Mucosa of rectum (tissue), 2 donors: ENCODE results near the gene CYP3A4.
"Not testable (repeated sequence)": the region's sequence is repeated elsewhere in the genome, so short reads cannot be mapped to it uniquely, and the experiment has no call there.

Source experiments
- H3K27ac ChIP-seq, 2 donors: one replicate each; pipeline ENCODE4 v1.7.0; 2013; ENCODE audit warnings: inconsistent platforms in 2 of 2, low read depth in 2 of 2, low read length in 2 of 2
- H3K27me3 ChIP-seq, 2 donors: one replicate each; pipeline ENCODE4 v1.7.0; 2013; ENCODE audit warnings: low read length in 2 of 2; ENCODE audit not compliant: control insufficient read depth in 2 of 2, insufficient read depth in 2 of 2
- H3K36me3 ChIP-seq, 2 donors: one replicate each; pipeline ENCODE4 v1.7.0; 2013; ENCODE audit warnings: low read length in 2 of 2; ENCODE audit not compliant: control insufficient read depth in 2 of 2, insufficient read depth in 2 of 2
- H3K4me1 ChIP-seq, 2 donors: one replicate each; pipeline ENCODE4 v1.7.0; 2013; ENCODE audit warnings: low read length in 2 of 2, mild to moderate bottlenecking in 1 of 2; ENCODE audit not compliant: control insufficient read depth in 2 of 2, insufficient read depth in 2 of 2
- H3K4me3 ChIP-seq, 2 donors: one replicate each; pipeline ENCODE4 v1.7.0; 2013; ENCODE audit warnings: low read length in 2 of 2
- H3K9ac ChIP-seq, 2 donors: one replicate each; pipeline ENCODE4 v1.7.0; 2013; ENCODE audit warnings: low read length in 2 of 2, low read depth in 1 of 2, mild to moderate bottlenecking in 1 of 2
- H3K9me3 ChIP-seq, 2 donors: one replicate each; pipeline ENCODE4 v1.7.0; 2013; ENCODE audit warnings: low read length in 2 of 2; ENCODE audit not compliant: control insufficient read depth in 2 of 2
- donor health status: healthy.
- donor health status: Normal muscosa, but diverticular disease.

Gene CYP3A4

DNA sequence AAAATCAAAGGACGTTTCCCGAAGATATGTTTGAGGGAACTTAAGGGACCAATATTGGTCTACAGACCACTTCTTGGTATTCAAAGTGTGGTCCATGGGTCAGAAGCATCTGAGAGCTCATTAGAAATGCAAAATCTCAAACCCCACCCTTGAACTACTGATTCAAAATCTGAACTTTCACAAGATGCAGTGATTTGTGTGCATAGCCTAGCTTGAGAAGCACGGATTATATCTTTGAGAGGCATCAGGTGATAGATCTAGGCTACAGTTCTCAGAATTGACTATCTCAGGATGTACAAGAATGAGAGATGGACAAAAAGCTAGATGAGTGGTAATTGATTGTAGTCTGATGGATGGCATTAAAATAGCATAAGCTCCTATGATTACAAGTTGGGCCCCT, 19.5 kb downstream of the CYP3A4 start:
- H3K27ac ChIP-seq, result no peak overlapping the region
- H3K27me3 ChIP-seq, result no peaks in the 10 kb centered on the region
- no peak overlapping the region for H3K4me3 ChIP-seq
- no peaks in the 10 kb centered on the region for H3K36me3 ChIP-seq
- H3K9me3 ChIP-seq, result no peaks in the 10 kb centered on the region
- no peaks in the 10 kb centered on the region for H3K4me1 ChIP-seq
- no peak overlapping the region for H3K9ac ChIP-seq

DNA sequence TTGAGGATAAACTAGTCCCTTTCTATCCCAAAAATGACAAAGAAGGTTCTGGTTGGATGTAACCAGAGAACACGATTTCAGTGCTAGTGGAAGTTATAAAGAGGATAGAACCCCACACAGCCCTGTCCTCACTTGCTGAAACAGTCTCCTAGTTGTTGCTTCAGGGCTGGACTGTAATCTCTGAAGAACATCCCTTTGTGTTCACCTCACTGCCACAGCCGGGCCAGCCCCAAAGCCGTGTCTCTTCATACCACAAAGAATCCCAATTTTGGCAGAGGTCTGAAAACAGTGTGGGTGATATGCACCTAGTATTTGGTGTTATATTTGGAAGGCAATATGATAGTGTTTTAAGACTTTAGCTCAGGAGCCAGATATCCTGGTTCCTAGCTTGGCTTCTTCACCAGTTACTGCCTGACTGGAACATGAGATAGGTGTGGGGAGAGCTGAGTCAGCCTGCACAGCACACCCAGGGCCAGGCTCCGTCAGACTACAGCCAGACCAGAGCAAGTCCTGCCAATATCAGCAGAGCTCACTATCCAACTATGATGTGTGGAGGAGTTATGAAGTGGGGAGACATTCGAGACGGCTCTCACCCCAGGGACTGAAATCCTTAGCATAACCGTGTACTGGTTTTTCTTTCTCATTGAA, 21.2 kb downstream of the CYP3A4 start:
- Histone ChIP-seq H3K4me1 (no peaks in the 10 kb centered on the region), H3K9me3 (no peaks in the 10 kb centered on the region), H3K36me3 (no peaks in the 10 kb centered on the region), H3K9ac (no peak overlapping the region), H3K27ac (no peak overlapping the region), H3K27me3 (no peaks in the 10 kb centered on the region), H3K4me3 (no peak overlapping the region)

DNA sequence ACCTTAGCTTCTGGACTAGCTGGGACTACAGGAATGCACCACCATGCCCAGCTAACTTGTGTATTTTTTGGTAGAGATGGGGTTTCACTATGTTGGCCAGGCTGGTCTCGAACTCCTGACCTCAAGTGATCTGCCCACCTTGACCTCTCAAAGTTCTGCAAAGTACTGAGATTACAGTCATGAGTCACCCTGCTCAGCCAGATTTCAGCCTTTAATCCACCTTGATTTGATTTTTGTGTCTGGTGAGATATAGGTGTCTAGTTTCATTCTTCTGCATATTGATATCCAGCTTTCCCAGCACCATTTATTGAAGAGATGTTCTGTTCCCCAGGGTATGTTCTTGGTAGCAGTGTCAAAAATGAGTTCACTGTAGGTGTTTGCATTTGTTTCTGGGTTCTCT, 28.9 kb downstream of the CYP3A4 start:
- Histone ChIP-seq H3K9ac (no peak overlapping the region), H3K9me3 (no peaks in the 10 kb centered on the region), H3K27ac (no peak overlapping the region), H3K36me3 (no peaks in the 10 kb centered on the region), H3K4me1 (peaks cover 7% of the 10 kb centered on the region in 2 donors), H3K4me3 (no peak overlapping the region), H3K27me3 (no peaks in the 10 kb centered on the region)

DNA sequence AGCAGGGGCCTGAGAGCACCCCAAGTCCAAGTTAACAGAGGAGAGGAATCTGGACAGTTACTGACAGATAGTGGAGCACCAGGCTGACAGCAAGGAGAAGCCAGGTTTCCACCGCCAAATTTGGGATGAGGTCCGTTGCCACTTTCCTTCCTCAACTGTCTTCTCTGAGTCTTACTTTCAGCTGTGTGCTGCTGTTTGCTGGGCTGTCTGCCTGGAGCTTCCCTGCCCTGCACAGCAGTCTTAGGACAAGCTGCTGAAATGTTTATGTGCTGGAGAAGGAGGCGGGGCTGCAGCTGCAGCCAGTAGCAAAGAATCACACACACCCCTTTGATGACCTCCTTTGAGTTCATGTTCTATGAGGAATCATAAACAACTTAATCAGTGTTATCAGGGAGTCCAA, 31.6 kb downstream of the CYP3A4 start:
- no peaks in the 10 kb centered on the region for H3K27me3 ChIP-seq
- H3K4me3 ChIP-seq, result no peak overlapping the region
- peaks cover 7% of the 10 kb centered on the region in 2 donors for H3K4me1 ChIP-seq
- H3K36me3 ChIP-seq, result no peaks in the 10 kb centered on the region
- no peaks in the 10 kb centered on the region for H3K9me3 ChIP-seq
- peak overlapping the region; percentile 5 to 73 for H3K9ac ChIP-seq
- peak overlapping the region; percentile 87 to 92 for H3K27ac ChIP-seq

- H3K9me3 ChIP-seq, H3K4me1 ChIP-seq, H3K27me3 ChIP-seq, H3K36me3 ChIP-seq: not testable (repeated sequence)
- Histone ChIP-seq H3K9ac (peak overlapping the region; percentile 24 to 73), H3K4me3 (peak overlapping the region; percentile 37 to 42), H3K27ac (peak overlapping the region; percentile 87 to 92)
Measured at GRCh38 chr7:99751322-99752052, 32.5 kb downstream of the CYP3A4 start.

GRCh38 chr7:99748846-99749579, 35.0 kb downstream of the CYP3A4 start:
- Histone ChIP-seq H3K9me3 (no peaks in the 10 kb centered on the region), H3K4me1 (peaks cover 7% of the 10 kb centered on the region in 2 donors), H3K27me3 (no peaks in the 10 kb centered on the region), H3K36me3 (no peaks in the 10 kb centered on the region), H3K4me3 (no peak overlapping the region), H3K9ac (no peak overlapping the region), H3K27ac (no peak overlapping the region)

DNA sequence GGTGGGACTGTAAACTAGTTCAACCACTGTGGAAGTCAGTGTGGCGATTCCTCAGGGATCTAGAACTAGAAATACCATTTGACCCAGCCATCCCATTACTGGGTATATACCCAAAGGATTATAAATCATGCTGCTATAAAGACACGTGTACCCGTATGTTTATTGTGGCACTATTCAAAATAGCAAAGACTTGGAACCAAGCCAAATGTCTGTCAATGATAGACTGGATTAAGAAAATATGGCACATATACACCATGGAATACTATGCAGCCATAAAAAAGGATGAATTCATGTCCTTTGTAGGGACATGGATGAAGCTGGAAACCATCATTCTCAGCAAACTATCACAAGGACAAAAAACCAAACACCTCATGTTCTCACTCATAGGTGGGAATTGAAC, 37.1 kb downstream of the CYP3A4 start:
- not testable (repeated sequence) for H3K4me3 ChIP-seq, H3K4me1 ChIP-seq, H3K9ac ChIP-seq, H3K27me3 ChIP-seq, H3K36me3 ChIP-seq, H3K27ac ChIP-seq, H3K9me3 ChIP-seq

- H3K27me3 ChIP-seq, H3K9me3 ChIP-seq, H3K4me3 ChIP-seq, H3K36me3 ChIP-seq, H3K9ac ChIP-seq, H3K4me1 ChIP-seq, H3K27ac ChIP-seq: not testable (repeated sequence)
Measured at GRCh38 chr7:99745395-99745794, 38.6 kb downstream of the CYP3A4 start.

DNA sequence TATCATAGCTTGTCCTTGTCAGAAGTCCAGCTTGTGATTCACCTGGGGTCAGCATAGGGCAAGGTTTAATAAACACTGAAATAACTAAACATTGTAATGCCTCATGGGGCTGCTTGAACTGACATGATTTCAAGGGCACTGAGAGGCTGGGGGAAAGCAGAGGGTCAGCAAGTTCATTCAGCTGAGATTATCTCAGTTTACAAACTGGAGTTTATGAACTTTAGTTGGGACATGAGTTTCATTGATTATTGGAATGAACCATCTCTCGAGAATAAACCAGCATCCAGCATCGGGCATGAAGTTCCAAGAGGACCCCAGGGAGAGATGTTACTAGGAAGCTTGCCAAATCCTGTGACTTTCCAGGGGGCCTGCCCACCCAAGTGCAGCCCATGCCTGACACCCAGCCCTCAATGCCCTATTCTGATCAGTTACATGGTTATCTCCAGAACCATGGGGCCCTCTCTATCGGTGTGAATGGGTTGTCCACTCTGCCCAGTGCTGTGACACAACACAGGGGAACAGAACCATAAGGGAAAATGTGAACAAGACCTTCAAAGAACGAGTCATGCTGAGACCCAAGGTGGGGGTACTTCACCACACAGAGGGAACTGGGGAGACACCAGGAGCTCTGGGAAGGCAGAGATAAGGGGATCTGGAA, 41.1 kb downstream of the CYP3A4 start:
- Histone ChIP-seq H3K27ac (no peak overlapping the region), H3K36me3 (no peaks in the 10 kb centered on the region), H3K9ac (no peak overlapping the region), H3K27me3 (no peaks in the 10 kb centered on the region), H3K9me3 (no peaks in the 10 kb centered on the region), H3K4me3 (no peak overlapping the region), H3K4me1 (no peaks in the 10 kb centered on the region)

DNA sequence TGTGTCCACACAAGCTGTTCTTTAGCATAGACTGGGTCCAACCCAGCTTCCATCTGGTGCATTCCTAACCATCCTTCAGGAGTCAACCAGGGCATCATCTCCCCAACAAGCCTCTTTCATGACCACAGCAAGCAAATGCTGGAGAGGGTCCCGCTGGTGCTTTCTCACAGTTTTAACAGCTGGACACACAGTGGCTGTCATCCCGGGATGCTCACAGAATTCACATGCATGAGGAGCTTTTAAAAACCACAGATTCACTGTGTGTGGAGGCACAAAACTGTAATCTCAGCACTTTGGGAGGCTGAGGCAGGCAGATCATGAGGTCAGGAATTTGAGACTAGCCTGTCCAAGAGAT, 42.6 kb downstream of the CYP3A4 start:
- Histone ChIP-seq H3K9me3 (no peaks in the 10 kb centered on the region), H3K27ac (no peak overlapping the region), H3K27me3 (no peaks in the 10 kb centered on the region)

More for the DNA sequence above, 42.6 kb downstream of the CYP3A4 start:
- Histone ChIP-seq H3K36me3 (no peaks in the 10 kb centered on the region), H3K4me1 (no peaks in the 10 kb centered on the region), H3K4me3 (no peak overlapping the region), H3K9ac (no peak overlapping the region)
